Raji (cell line): Measurements from ENCODE around the gene OR1F1.

Source experiments
- POLR2A ChIP-seq: IDR thresholded peaks from 2 replicates; pipeline ENCODE4 v1.6.1; 2011; ENCODE audit warnings: low read depth, low read length, control low read depth; ENCODE audit not compliant: insufficient read depth

The OR1F1 gene

GRCh38 chr16:3187798-3188674, at the start of gene OR1F1:
Gene OR1F1, plus strand, starts transcription at chr16:3188204.
- TF ChIP-seq POLR2A = no peak

DNA sequence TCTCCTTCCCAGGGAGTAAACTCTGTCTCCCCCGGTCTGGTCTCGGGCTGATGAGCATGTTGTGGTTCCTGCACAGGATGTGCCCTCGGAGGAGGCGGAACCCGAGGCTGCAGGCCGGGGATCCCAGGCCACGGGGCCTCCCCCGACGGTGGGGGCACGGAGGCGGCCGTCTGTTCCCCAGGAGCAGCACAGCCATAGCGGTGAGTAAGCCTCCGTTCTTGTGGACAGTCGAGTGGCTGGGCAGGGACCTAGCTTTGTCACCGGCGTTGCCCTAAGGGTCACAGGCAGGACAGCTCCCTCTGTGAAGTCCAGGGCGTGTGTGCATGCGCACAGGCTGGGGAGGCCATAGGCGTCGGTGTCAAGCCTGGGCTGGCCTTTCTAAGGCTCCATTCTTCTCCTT, 49.7 kb upstream of the OR1F1 start:
- TF ChIP-seq POLR2A = no peak

DNA sequence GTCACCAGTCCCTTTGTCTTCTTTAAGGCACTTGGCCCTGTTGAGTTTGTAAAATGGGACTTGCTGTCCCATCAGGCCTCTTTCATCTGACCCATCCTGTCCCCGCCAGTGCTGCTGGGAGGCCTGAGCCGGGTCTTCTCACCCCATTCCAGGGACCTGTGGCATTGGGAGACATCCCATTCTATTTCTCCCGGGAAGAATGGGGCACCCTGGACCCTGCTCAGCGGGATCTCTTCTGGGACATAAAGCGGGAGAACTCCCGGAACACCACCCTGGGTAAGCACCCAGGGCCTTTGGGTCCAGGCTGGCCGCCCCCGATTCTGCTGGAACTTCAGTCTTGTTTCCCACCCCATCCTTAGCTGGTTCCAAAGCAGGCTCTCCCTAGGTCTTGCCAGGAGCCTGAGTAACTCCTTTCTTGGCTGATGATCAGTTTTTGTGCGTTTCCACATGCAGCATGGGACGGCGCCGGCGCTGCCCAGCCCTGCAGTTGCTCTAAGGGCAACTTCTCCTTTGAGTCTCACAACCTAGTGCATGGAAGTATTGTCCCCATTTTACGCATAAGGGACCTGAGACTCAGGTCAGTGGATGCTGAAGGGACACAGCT, 49.1 kb upstream of the OR1F1 start:
- no peak for TF ChIP-seq POLR2A

GRCh38 chr16:3140603-3141427, 47.2 kb upstream of the OR1F1 start:
- TF ChIP-seq POLR2A = no peak

DNA sequence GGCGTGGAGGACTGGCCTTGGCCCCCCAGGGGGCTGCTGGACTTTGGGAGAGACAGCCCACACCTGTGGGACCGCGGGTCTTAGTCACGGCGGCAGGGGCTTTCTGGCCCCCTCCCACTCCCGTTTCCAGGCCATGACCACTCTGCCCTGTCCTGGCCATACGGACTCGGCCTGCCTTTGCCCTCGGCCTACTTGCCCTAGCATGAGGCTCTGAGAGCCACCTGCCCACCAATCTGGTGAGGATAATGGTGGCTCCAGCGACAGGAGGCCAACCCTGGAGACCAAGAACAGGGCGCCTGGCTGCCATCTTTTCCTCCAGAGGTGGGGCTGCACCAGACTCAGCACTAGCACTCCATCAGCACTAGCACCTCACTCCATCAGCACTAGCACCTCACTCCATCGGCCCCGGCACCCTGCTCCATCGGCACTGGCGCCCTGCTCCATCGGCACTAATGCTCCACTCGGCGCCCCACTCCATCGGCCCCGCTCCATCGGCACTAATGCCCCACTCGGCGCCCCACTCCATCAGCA, 46.2 kb upstream of the OR1F1 start:
- no peak for TF ChIP-seq POLR2A

- TF ChIP-seq POLR2A = no peak
These were observed 45.7 kb upstream of the OR1F1 start for GRCh38 chr16:3142327-3142726.

- TF ChIP-seq POLR2A = no peak
These were observed 45.2 kb upstream of the OR1F1 start for GRCh38 chr16:3142770-3143169.

DNA sequence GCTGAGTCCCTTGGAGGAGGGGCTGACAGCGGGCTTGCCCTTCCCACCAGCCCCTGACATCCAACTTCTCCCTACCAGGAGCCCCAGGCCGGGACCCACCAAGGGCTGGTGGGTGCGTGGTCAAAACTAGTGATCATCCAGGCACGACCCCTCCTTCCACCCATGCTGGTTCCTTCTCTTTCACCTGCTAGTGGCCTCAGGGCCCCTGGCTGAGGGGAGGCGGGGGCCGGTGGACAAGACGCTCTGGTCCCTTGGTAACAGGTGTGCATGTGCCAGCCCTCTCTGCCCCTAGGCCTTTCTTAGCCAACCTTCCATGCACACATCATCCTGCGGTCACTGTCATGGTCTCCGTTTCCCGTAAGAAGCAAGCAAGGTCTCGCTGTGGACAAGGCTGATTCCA, 44.8 kb upstream of the OR1F1 start:
- TF ChIP-seq POLR2A = no peak

- no peak for TF ChIP-seq POLR2A
These were observed 44.2 kb upstream of the OR1F1 start for GRCh38 chr16:3143598-3144320.

DNA sequence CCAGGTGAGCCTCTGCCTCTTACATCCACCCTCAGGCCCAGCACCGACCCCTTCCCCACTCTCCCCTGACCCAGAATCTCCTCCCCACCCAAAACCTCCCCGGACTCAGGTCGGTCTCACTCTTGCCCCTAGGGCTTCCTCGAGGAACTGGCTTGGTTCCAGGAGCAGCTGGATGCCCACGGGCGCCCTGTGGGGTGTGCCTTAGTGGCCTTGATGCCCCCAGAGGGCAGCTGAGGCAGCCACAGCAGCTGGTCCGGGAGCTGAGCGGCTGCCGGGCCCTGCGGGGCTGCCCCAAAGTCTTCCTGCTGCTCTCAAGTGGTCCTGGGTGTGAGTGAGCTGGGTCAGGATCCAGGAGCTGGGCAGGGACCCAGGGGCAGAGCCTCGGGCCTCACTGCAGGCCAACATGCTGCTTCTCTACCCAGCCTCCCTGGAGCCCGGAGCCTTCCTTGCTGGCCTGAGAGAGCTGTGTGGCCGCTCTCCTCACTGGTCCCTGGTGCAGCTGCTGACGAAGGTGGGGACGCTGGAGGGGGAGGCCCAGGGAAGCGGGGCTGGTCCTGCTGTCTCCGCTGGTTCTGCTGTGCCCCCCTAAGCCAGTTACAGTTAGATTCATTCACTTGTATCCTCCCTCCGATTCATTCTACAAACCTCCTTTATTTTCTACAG, 43.6 kb upstream of the OR1F1 start:
- TF ChIP-seq POLR2A = no peak

- no peak for TF ChIP-seq POLR2A
These were observed 42.9 kb upstream of the OR1F1 start for GRCh38 chr16:3145151-3145550.

DNA sequence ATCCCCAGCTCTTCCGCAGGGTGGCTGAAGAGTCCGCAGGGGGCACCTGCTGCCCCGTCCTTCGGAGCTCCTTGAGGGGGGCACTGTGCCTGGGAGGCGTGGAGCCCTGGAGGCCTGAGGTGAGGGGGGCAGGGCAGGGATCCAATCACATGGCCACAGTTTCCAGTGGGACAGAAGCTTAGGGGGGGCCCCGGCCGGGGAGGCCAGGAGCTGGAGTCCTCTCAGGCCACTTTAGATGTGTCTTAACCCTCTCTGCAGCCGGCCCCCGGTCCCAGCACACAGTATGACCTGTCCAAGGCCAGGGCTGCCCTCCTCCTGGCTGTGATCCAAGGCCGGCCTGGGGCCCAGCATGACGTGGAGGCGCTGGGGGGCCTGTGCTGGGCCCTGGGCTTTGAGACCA, 42.3 kb upstream of the OR1F1 start:
- TF ChIP-seq POLR2A = no peak

DNA sequence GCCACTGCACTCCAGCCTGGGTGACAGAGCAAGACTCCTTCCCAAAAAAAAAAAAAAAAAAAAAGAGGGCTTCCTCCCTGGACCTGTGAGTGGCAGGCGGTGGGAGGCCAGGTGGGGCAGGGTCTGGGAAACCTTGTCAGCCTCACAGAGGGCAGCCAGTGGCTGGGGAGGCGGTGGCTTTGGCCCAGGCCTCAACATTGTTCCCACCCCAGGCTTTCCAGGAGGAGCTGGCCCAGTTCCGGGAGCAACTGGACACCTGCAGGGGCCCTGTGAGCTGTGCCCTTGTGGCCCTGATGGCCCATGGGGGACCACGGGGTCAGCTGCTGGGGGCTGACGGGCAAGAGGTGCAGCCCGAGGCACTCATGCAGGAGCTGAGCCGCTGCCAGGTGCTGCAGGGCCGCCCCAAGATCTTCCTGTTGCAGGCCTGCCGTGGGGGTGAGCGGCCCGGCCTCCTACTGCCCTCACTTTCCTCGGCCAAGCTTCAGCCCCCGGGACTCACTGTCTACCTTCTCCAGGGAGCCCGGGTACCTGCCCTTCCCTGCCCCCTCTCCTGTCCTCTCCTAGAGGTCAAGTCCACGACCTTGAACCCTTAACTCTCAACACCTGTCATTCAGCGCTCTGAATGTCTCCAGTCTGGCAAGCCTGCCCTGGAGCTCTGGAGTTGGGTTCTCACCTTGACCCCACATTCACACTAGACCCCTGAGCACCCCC, 40.8 kb upstream of the OR1F1 start:
- no peak for TF ChIP-seq POLR2A

- TF ChIP-seq POLR2A = no peak
These were observed 40.3 kb upstream of the OR1F1 start for GRCh38 chr16:3147757-3148104.
